ENCODE data around the gene FGF18.
"Not testable (repeated sequence)": the region's sequence is repeated elsewhere in the genome, so short reads cannot be mapped to it uniquely, and the experiment has no call there.

The FGF18 gene

GRCh38 chr5:171497494-171497893, 78.0 kb downstream of the FGF18 start:
- not testable (repeated sequence) for DNase-seq (ENCODE audit: low spot score)

- no peak for DNase-seq (ENCODE audit: low spot score)
These were observed 78.7 kb downstream of the FGF18 start for GRCh38 chr5:171498166-171498565.

- no peak for DNase-seq (ENCODE audit: low spot score)
These were observed 80.2 kb downstream of the FGF18 start for GRCh38 chr5:171499611-171500010.

- no peak for DNase-seq (ENCODE audit: low spot score)
These were observed 86.1 kb downstream of the FGF18 start for GRCh38 chr5:171505473-171506043.

GRCh38 chr5:171506951-171507350, 87.5 kb downstream of the FGF18 start:
- no peak for DNase-seq (ENCODE audit: low spot score)

Data from CD4-positive, alpha-beta T cell treated with Interleukin-15 for 4 hours (primary cell).